ENCODE data around the gene PEX26.

PEX26 gene

DNA sequence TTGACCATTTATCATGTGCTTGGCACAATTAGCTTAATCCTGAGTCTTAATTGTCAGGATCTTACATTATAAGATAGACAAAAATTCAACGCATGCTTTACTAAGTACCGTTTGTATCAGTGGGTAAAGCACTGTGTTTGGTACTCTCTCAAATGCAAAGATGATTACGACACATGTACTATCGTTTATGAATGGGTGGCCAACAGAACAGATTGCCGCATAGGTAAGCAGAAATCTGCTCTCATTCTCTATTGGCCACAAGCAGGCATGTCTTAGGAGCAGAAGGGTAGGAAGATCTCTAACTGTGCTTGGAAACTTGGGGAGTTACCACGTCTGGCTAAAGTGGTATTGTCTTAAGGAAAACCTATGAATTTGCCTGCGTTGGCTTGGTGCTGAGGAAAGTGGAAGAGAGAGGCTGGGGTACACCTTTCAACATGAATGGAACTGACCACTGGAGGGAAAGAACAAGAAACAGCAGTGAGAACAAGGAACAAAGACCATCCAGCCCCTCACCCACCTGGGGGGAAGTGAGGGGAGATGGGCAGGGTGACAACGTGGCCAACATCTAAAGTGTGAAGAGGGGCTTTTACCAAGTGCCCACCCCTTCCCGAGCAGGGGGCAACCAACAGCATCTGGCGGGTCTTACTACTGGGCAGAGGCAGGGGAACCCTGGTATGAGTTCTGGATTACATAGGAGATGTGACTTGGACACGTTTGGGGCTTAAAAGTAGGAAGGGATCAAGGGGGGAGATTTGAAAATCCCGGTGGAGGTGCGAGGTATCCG, 31.8 kb downstream of the PEX26 start:
- no peak for DNase-seq (ENCODE audit: low read depth)
- TF ChIP-seq, protein P1, sequence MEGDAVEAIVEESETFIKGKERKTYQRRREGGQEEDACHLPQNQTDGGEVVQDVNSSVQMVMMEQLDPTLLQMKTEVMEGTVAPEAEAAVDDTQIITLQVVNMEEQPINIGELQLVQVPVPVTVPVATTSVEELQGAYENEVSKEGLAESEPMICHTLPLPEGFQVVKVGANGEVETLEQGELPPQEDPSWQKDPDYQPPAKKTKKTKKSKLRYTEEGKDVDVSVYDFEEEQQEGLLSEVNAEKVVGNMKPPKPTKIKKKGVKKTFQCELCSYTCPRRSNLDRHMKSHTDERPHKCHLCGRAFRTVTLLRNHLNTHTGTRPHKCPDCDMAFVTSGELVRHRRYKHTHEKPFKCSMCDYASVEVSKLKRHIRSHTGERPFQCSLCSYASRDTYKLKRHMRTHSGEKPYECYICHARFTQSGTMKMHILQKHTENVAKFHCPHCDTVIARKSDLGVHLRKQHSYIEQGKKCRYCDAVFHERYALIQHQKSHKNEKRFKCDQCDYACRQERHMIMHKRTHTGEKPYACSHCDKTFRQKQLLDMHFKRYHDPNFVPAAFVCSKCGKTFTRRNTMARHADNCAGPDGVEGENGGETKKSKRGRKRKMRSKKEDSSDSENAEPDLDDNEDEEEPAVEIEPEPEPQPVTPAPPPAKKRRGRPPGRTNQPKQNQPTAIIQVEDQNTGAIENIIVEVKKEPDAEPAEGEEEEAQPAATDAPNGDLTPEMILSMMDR (IDR thresholded peaks at IDR 0.05; ENCODE audit: insufficient read depth, low read depth, low read length, missing control alignments) = no peak
- no peak overlapping the region for H3K4me3 ChIP-seq (ENCODE audit: low read length)

DNA sequence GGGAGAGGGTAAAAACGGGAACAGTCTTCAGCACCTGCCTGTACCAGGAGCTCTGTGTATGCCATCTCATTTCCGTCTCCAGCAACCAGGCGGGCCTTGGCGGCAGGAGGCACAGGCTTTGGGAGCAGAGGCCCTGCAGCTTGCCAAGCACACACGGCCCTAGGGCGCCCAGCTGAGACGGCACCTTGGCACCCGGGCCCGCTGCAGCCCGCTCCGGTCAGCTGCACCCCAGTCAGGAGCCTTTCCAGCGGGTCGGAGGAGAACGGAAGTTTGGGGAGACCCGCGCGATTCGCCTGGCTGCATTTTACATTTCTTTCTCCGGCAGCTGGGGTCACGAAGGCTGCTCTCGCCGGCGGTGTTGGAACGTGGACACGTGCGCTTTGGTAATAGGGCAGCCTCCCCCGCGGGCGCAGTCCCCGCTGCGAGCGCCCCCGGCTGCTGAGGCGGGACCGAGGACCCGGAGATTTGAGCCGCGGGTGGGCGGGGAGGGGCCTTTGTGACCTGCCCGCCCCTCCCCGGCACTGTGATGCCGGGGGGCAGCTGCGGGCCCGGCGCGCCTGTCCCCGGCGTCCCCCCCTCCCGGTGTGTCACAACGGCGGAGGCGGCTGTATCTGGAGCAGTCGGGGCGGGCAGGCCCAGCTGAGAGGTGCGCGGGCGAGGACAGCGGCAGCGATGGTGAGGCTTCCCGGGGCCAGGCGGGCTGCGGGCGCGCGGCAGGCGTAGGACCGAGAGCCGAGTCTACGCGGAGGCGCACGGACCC, 32.6 kb downstream of the PEX26 start, which contains the start of gene TUBA8:
TSS of gene TUBA8 (plus strand) at position 616 of the 760 bp plus-strand sequence. CDS start at position 673, 57 bp downstream.
- TF ChIP-seq, protein P1 (IDR thresholded peaks at IDR 0.05; ENCODE audit: insufficient read depth, low read depth, low read length, missing control alignments) = no peak
- H3K4me3 ChIP-seq (ENCODE audit: low read length) = peak within 1 kb of the TSS; percentile 28
- DNase-seq (ENCODE audit: low read depth) = peak; percentile 40

DNA sequence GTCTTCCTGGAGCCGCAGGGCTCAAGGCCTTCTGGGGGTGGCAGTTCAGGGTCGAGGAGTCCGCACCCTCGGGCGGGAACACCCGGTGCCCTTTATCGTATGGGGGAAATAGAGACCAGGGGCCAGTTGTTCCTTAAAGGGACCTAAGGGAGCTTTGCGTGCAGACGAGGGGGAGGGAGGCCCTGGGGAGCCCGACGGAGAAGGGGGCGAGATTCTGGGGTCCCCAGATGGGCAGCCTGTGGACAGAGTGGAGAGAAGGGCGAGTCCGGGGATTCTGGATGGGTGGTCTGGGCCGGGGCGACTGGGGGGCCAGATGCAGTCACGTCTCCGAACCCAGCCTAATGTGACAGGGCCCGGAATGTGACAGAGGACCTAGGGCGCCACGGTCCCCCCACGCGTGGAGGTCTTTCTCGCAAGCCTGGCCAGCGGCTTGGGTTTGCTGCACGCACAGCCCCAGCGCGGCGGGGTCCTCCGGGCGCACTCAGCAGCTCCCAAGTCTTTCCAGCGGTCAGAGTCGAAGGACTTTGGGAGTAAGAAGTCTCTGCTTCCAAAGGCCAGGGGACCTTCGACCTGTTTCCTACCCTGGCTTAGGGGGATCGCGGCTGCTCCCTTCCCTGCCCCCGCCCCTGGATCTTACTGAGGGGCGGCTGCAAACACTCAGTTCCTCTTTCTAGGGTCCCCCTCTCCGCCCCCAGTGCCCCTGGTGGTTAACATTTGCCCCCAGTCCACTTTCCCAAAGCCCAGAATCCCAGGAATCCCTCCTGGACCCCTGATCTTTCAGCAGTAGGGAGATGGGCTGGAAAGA, 33.4 kb downstream of the PEX26 start:
- no peak overlapping the region for H3K4me3 ChIP-seq (ENCODE audit: low read length)
- no peak for DNase-seq (ENCODE audit: low read depth)
- TF ChIP-seq, protein P1 (IDR thresholded peaks at IDR 0.05; ENCODE audit: insufficient read depth, low read depth, low read length, missing control alignments) = no peak

DNA sequence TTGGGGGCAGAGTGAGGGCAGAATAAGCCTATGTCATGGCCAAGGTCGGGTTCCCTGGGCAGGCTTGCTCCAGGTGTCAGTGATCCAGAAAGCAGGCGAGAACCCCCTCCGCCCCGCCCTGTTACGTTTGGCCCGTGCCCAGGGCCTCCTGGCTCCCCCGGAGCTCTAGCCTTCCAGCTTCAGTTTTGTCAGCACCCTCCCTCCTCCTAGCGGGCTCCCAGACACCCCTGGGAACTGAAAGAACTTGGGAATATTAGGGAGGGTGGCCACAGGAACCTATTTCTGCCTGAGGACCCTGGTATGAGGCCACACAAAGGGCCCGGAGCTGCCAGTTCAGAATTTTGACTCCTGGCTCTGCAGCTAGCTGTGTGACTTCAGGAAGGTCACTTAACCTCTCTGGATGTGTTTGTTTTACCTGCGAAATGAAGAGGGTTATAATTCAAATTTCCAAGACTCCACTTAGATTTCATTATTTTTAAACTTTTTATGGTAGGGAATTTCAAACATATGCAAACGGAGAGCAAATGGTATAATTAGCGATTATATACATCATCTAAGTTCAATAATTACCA, 34.1 kb downstream of the PEX26 start:
- no peak for DNase-seq (ENCODE audit: low read depth)
- TF ChIP-seq, protein P1 (IDR thresholded peaks at IDR 0.05; ENCODE audit: insufficient read depth, low read depth, low read length, missing control alignments) = no peak
- H3K4me3 ChIP-seq (ENCODE audit: low read length) = no peak overlapping the region

DNA sequence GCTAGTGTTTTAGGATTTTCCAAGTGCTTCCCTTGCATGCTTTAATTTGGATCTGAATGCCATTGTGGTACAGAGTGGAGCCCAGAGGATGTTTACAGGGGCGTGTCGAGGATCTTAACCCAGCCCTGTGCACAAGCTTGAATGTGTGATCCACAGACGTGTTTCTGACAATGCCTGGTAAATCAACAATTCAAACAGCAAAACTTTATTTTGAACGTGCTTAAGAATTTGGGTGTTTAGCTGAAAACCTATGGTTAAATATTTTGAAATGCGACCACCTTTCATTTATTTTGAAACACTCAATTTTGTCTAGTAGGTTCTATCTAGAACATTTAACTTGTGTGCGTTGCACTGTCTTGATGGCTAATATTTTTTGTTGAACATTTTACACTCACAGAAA, 34.6 kb downstream of the PEX26 start:
- TF ChIP-seq, protein P1 (IDR thresholded peaks at IDR 0.05; ENCODE audit: insufficient read depth, low read depth, low read length, missing control alignments) = no peak
- no peak for DNase-seq (ENCODE audit: low read depth)
- no peak overlapping the region for H3K4me3 ChIP-seq (ENCODE audit: low read length)

DNA sequence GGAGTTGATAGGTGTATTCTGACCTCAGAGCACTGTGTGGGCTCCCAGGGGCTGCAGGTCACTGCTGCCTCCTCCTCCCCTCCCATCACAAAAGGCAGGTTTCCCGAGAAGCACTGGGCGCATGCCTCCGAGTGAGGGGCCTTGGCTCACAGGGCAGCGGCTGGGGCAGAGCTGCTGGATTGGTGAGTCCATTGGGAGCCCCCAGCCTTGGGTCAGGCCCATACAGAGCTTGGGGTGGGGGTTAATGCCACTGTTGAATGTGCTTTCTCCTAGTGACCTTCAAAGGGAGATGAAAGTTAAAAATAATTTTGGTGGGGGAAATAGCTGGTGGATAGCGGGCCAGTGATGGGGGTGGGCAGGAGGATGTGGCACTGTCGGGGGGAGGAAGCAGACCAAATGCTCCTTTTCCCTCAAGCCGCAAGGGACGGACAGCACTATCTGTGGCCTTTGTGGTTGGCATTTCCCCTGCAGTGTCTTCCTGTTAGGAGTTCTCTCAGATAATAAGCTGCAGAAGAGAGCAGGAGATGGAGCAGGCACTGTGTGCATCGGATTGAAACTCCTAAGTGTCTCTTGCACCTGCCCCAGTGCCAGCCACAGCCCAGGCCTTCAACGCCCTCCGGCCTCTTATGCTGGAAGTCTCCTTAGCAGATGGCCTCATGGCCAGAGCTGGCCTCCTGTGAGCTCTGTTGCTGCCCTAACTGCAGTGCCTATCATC, 36.0 kb downstream of the PEX26 start:
- DNase-seq (ENCODE audit: low read depth) = no peak
- H3K4me3 ChIP-seq (ENCODE audit: low read length) = no peak overlapping the region
- TF ChIP-seq, protein P1 (IDR thresholded peaks at IDR 0.05; ENCODE audit: insufficient read depth, low read depth, low read length, missing control alignments) = no peak

Measured in epithelial cell of esophagus (primary cell).